IPS DF 4.7 (cell line): Measurements from ENCODE around the gene SLC6A6.

Experiments
- DNase-seq: peaks from one replicate; pipeline ENCODE4 v3.0.0-alpha.2; 2013; ENCODE audit warnings: low spot score; ENCODE audit errors: extremely low read depth

SLC6A6 gene

GRCh38 chr3:14536837-14537589 is 134.6 kb downstream of the SLC6A6 start:
- no peak for DNase-seq

GRCh38 chr3:14537590-14538450 is 135.4 kb downstream of the SLC6A6 start:
- DNase-seq, result no peak

DNA sequence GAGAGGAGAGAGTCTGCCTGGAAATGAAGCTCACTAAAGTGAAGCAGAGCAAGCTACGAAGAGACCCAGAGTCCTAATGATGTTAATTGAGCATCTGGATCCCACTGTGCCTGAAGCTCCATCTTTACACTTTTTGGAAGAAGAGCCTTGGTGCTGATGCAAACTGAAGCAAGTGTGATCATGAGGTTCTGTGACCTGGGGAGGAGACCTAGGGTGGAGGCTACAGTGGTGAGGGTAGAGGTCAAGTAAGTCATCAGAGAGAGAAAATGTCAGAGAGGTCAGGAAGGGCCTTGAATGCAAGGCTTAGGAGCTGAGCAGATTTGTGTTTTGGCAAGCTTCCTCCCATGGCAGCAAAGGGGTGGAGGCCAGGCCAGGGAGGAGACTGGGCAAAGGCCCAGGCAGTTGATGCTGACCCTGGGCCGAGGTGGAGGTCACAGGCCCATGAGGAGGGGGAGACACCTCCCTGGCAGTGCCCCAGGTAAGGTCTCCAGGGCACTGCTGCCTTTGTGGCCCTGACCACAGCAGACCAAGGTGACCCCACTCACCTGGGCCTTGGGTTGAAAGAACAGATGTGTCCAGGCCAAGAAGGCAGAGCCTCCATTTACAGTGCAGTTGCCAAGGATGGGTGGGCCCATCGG is 136.2 kb downstream of the SLC6A6 start:
- DNase-seq, result no peak
